Stimulated activated CD4-positive, alpha-beta T cell treated with anti-CD3 and anti-CD28 coated beads, TNF-alpha, amount 100 ng/mL, for 48 hours (primary cell): Measurements from ENCODE around the gene ZNF624.
A peak's percentile ranks its signal among the peaks of the same experiment; 100 is the strongest.
"Not testable (repeated sequence)": the region's sequence is repeated elsewhere in the genome, so short reads cannot be mapped to it uniquely, and the experiment has no call there.

Experiments used
- DNase-seq, 3 donors: peaks; one replicate each; pipeline ENCODE4 v3.0.0-alpha.2; 2020; ENCODE audit warnings: low read depth in 3 of 3

Gene ZNF624

GRCh38 chr17:16653367-16654041 lies at the start of gene ZNF624:
Gene ZNF624 (minus strand): TSS chr17:16653850.
- DNase-seq, result peak; percentile 76 to 88 (median 81)

- not testable (repeated sequence) for DNase-seq
Measured at GRCh38 chr17:16697603-16698002, 44.0 kb upstream of the ZNF624 start.

GRCh38 chr17:16690447-16690846 lies 36.8 kb upstream of the ZNF624 start:
- DNase-seq, result not testable (repeated sequence)

GRCh38 chr17:16689731-16690281 lies 36.2 kb upstream of the ZNF624 start, which contains the start of gene CCDC144A:
Gene CCDC144A (plus strand): TSS chr17:16690241. CDS start chr17:16690401, 160 bp downstream.
- peak; percentile 62 to 71 (median 71) for DNase-seq

GRCh38 chr17:16687151-16687550 lies 33.5 kb upstream of the ZNF624 start:
- DNase-seq, result not testable (repeated sequence)

- not testable (repeated sequence) for DNase-seq
Measured at GRCh38 chr17:16686019-16686418, 32.4 kb upstream of the ZNF624 start.

GRCh38 chr17:16683290-16684138 lies 29.9 kb upstream of the ZNF624 start:
- DNase-seq, result not testable (repeated sequence)

- DNase-seq, result no peak
Measured at GRCh38 chr17:16676676-16677268, 23.1 kb upstream of the ZNF624 start.

- not testable (repeated sequence) for DNase-seq
Measured at GRCh38 chr17:16666907-16667636, 13.4 kb upstream of the ZNF624 start.

- DNase-seq, result not testable (repeated sequence)
Measured at GRCh38 chr17:16666553-16666906, 12.9 kb upstream of the ZNF624 start.

GRCh38 chr17:16662936-16663335 lies 9.3 kb upstream of the ZNF624 start:
- DNase-seq, result no peak

GRCh38 chr17:16661217-16661616 lies 7.6 kb upstream of the ZNF624 start:
- no peak for DNase-seq

- DNase-seq, result no peak
Measured at GRCh38 chr17:16652847-16653366, 743 bp downstream of the ZNF624 start.

- no peak for DNase-seq
Measured at GRCh38 chr17:16652252-16652651, 1.4 kb downstream of the ZNF624 start.

GRCh38 chr17:16649585-16649984 lies 4.1 kb downstream of the ZNF624 start:
- no peak for DNase-seq

GRCh38 chr17:16639438-16639837 lies 14.2 kb downstream of the ZNF624 start:
- DNase-seq, result no peak

- no peak for DNase-seq
Measured at GRCh38 chr17:16623282-16623681, 30.4 kb downstream of the ZNF624 start.

GRCh38 chr17:16622540-16623277 lies 30.9 kb downstream of the ZNF624 start:
- no peak for DNase-seq

GRCh38 chr17:16617481-16618060 lies 36.1 kb downstream of the ZNF624 start:
- no peak for DNase-seq

GRCh38 chr17:16599537-16599936 lies 54.1 kb downstream of the ZNF624 start:
- no peak for DNase-seq
